HEK293T (cell line): ENCODE measurements around the gene ULBP2.

ENCODE experiments used
- CTCF ChIA-PET: fragments of 350-600 bp; formaldehyde crosslinking; extraction: SDS; loops from one replicate; lab custom pipeline; 2021; ENCODE audit warnings: antibody characterized with exemption, inconsistent platforms; lab: Yijun Ruan, JAX
- POLR2A ChIA-PET: fragments of 350-600 bp; formaldehyde crosslinking; extraction: SDS; loops from one replicate; lab custom pipeline; 2020; ENCODE audit warnings: antibody characterized with exemption, inconsistent platforms; lab: Yijun Ruan, JAX
- DNase-seq: peaks from one replicate; pipeline ENCODE4 v3.0.0; 2012; ENCODE audit warnings: mixed read lengths; ENCODE audit errors: extremely low spot score
- ARNT ChIP-seq: fragments of 450-650 bp; IDR thresholded peaks from 2 replicates; pipeline ENCODE4 v1.6.1; 2017; ENCODE audit warnings: mild to moderate bottlenecking
- BHLHE40 ChIP-seq: fragments of 450-650 bp; IDR thresholded peaks from 2 replicates; pipeline ENCODE4 v1.6.1; 2016; ENCODE audit warnings: mild to moderate bottlenecking, moderate library complexity, borderline replicate concordance
- CTBP1 ChIP-seq: fragments of 450-650 bp; IDR thresholded peaks from 2 replicates; pipeline ENCODE4 v1.6.1; 2016; ENCODE audit warnings: borderline replicate concordance
- ELF4 ChIP-seq: fragments of 450-650 bp; IDR thresholded peaks from 2 replicates; pipeline ENCODE4 v1.6.1; 2017; ENCODE audit warnings: antibody characterized with exemption
- FOXA1 ChIP-seq: fragments of 450-650 bp; IDR thresholded peaks from 2 replicates; pipeline ENCODE4 v1.6.1; 2016; ENCODE audit warnings: mild to moderate bottlenecking
- FOXK2 ChIP-seq: fragments of 450-650 bp; IDR thresholded peaks from 2 replicates; pipeline ENCODE4 v1.6.1; 2016; ENCODE audit warnings: mild to moderate bottlenecking
- FOXM1 ChIP-seq: fragments of 450-650 bp; IDR thresholded peaks from 2 replicates; pipeline ENCODE4 v1.6.1; 2017; ENCODE audit warnings: mild to moderate bottlenecking, borderline replicate concordance
- HDGF ChIP-seq: fragments of 450-650 bp; IDR thresholded peaks from 2 replicates; pipeline ENCODE4 v1.6.1; 2017; ENCODE audit warnings: antibody characterized with exemption, borderline replicate concordance
- L3MBTL2 ChIP-seq: fragments of 450-650 bp; conservative IDR thresholded peaks from 2 replicates; pipeline ENCODE4 v1.6.1; 2016; ENCODE audit warnings: mild to moderate bottlenecking
- LEF1 ChIP-seq: fragments of 450-650 bp; IDR thresholded peaks from 2 replicates; pipeline ENCODE4 v1.6.1; 2017; ENCODE audit warnings: mild to moderate bottlenecking, borderline replicate concordance
- NFRKB ChIP-seq: fragments of 450-650 bp; IDR thresholded peaks from 2 replicates; pipeline ENCODE4 v1.6.1; 2016; ENCODE audit warnings: mild to moderate bottlenecking, moderate library complexity
- SP1 ChIP-seq: fragments of 450-650 bp; IDR thresholded peaks from 2 replicates; pipeline ENCODE4 v1.6.1; 2017
- SUZ12 ChIP-seq: fragments of 450-650 bp; IDR thresholded peaks from 2 replicates; pipeline ENCODE4 v1.6.1; 2016; ENCODE audit warnings: mild to moderate bottlenecking
- TARDBP ChIP-seq: fragments of 450-650 bp; IDR thresholded peaks from 2 replicates; pipeline ENCODE4 v1.6.1; 2016
- ZNF384 ChIP-seq: fragments of 450-650 bp; IDR thresholded peaks from 2 replicates; pipeline ENCODE4 v1.6.1; 2016
- TF ChIP-seq, protein P1 (sequence below): fragments of 450-650 bp; IDR thresholded peaks from 2 replicates; pipeline ENCODE4 v1.6.1; 2016

The ULBP2 gene

DNA sequence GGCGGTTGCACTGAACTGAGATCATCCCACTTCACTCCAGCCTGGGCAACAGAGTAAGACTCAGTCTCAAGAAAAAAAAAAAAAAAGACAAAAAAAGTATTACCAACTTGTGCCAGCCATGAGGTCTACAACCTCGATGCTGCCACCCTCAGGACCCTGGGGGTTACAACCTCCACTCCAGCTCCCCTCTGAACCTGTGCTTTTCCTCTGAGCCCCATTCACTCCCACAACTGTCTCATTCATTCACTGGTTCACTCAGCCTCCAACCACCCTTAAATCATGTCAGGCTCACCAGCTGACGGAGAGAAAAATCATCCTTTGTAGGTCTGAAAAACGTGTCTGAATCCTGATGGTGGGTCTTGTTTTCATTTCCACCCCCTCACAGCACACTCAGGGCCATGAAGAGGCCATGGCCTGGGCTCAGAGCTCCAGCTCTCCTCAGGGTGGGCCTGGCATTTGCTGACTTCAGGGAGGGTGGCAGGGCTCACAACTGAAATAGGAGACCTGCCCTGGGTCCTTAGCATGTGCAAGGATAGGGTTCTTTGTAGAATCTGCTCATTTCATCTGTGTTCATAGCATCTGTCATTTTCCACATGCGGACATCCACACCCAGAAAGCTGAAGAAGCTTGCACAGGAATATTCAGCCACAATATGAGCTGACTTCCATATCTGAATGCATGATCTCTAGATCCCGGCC, 20.1 kb downstream of the ULBP2 start:
- TF ChIP-seq BHLHE40 = no peak
- no peak for TF ChIP-seq L3MBTL2
- peak; percentile 89 for TF ChIP-seq ZNF384
- ChIA-PET POLR2A (no interaction called here), CTCF (interaction anchor here (0.6 to 1.3 kb wide), 6 partner anchors 9 to 935 kb away, joined by 3 to 6 read pairs (median 4); no protein-coding TSS in a partner anchor)
- DNase-seq = peak; percentile 39

DNA sequence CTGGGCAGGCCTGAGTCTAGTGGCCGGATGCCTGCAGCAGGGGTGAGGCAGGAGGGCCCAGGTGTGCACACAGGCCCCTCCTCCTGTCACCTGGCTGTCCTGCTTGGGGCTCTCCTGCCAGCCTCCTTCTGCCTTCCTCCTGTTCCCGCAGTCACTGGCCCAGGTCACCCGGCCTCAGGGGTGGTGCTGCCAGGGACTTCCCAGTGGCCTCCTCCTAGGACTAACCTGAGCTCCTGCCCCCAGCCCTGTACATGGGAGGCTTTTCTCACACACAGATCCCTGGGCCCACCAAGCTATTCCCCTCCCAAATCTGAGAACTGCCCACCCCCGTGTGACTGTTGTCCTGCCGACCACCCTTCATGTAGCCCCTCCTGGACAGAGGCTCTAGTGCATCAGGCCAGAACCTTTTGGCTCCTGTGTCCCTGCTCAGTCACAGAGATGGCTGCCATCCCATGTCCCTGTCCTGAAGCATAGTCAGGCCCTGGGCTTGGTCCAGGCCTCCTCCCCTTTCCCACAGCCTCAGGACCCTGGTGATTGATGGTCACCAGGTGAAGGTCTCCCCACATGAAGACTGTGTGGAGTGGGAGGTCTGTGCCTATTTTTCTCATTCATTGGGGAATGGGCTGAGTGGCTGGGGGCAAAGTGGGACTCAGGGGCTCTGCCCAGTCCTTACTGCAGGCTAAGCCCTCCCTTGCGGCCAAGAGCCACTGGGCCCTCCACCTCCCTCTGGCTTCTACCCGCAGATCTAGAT, 20.8 kb downstream of the ULBP2 start:
- DNase-seq = no peak
- POLR2A ChIA-PET = no interaction called here
- no peak for TF ChIP-seq CTBP1
- TF ChIP-seq LEF1 = no peak
- TF ChIP-seq L3MBTL2 = no peak
- no peak for TF ChIP-seq FOXM1
- TF ChIP-seq ELF4 = no peak
- no peak for TF ChIP-seq NFRKB
- TF ChIP-seq, protein P1, sequence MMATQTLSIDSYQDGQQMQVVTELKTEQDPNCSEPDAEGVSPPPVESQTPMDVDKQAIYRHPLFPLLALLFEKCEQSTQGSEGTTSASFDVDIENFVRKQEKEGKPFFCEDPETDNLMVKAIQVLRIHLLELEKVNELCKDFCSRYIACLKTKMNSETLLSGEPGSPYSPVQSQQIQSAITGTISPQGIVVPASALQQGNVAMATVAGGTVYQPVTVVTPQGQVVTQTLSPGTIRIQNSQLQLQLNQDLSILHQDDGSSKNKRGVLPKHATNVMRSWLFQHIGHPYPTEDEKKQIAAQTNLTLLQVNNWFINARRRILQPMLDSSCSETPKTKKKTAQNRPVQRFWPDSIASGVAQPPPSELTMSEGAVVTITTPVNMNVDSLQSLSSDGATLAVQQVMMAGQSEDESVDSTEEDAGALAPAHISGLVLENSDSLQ = no peak
- TF ChIP-seq BHLHE40 = no peak
- no peak for TF ChIP-seq ARNT
- no peak for TF ChIP-seq FOXK2
- CTCF ChIA-PET = interaction anchor here (0.6 to 1.3 kb wide), 3 partner anchors 10 to 936 kb away, joined by 3 to 5 read pairs (median 4); no protein-coding TSS in a partner anchor

DNA sequence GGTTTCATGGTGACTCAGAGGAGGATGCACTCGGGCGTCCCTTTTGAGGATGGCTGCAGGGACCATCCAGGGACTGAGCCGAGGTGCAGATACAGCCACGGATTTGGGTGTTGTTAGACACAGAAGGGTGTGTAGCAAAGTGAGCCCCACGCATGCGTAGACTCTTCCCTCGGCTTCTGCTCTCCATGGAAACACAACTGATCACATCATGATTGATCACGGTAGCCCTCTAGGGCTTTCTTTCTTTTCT, 21.3 kb downstream of the ULBP2 start:
- ChIA-PET CTCF (no interaction called here), POLR2A (no interaction called here)
- peak; percentile 33 for DNase-seq
- TF ChIP-seq SUZ12 (no peak), HDGF (no peak), L3MBTL2 (no peak), FOXA1 (no peak), ARNT (no peak), FOXK2 (no peak), NFRKB (no peak), TARDBP (no peak), CTBP1 (no peak), FOXM1 (no peak), SP1 (no peak), ZNF384 (no peak), BHLHE40 (no peak), LEF1 (no peak)

DNA sequence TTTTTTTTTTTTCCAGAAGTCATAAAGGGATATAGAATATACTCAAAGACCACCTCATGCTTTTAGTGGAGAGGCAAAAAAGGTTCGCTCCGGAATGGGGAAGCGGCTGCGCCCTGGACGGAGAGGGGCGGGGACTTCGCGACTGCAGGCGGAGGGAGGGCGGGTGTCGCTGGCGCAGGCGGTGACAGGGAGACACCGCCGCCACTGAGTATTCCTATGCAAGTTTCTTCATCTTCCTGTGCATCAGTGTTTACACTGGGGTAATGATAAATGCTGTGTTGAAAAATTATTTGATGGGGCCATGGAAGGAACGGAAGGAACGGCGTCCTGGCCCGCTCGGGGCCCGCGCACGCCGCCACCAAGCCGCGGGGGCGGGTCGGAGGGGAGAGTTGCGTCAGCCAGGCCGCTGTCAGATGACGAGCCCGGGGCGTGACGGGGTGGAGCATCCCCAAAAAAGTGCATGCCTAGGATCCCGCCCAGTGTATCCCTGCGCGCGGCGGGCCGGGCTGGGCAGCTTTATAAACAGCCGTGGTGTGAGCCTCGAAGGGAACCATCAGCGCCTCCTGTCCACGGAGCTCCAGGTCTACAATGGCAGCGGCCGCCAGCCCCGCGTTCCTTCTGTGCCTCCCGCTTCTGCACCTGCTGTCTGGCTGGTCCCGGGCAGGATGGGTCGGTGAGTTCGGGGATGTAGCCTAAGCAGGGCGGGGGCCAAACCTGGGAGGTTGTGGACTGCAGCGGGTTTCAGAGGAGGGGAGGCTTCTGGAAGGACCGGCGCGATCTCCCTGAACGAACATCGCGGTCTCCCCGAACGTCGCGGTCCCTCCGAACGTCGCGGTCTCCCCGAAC, 21.9 kb downstream of the ULBP2 start, which contains the start of gene ULBP1:
Gene ULBP1, plus strand, starts transcription at position 482 of the 846 bp plus-strand sequence. Its CDS starts 107 bp downstream, at position 589.
- ChIA-PET POLR2A (interaction anchor here (1.1 kb wide), 1 partner anchor 26 kb away, joined by 6 read pairs; no protein-coding TSS in a partner anchor), CTCF (interaction anchor here (0.7 to 1.0 kb wide), 2 partner anchors 44 to 112 kb away, joined by 3 read pairs; no protein-coding TSS in a partner anchor)
- TF ChIP-seq SP1 (no peak), ARNT (peak; percentile 85), ELF4 (no peak), ZNF384 (no peak), FOXK2 (no peak), CTBP1 (no peak), BHLHE40 (no peak), FOXA1 (no peak), TARDBP (no peak), HDGF (no peak), LEF1 (no peak), L3MBTL2 (peak; percentile 93), SUZ12 (no peak), FOXM1 (no peak), NFRKB (no peak)
- TF ChIP-seq, protein P1 = peak; percentile 94
- DNase-seq = peak; percentile 76

DNA sequence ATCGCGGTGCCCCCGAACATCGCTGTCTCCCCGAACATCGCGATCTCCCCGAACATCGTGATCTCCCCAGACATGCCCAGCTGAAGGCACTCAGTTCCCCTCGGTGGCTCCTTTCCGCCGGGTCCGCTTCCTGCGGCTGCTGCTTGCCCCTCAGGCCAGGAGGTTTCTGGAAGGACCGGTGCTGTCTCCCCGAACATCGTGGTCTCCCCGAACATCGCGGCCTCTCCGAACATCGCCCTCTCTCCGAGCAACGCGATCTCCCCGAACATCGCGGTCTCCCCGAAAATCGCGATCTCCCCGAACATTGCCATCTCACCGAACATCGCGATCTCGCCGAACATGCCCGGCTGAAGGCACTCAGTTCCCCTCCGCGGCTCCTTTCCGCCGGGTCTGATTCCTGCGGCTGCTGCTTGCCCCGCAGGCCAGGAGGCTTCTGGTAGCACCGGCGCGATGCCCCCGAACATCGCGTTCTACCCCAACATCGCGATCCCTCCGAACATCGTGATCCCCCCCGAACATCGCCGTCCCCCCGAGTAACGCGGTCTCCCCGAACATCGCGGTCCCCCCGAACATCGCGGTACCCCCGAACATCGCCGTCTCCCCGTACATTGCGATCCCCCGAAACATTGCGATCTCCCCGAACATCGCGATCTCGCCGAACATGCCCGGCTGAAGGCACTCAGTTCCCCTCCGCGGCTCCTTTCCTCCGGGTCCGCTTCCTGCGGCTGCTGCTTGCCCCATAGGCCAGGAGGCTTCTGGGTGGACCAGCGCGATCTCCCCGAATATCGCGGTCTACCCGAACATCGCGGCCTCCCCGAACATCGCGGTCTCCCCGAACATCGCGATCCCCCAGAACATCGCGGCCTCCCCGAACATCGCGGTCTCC, 22.7 kb downstream of the ULBP2 start:
- CTCF ChIA-PET = interaction anchor here (1.0 kb wide), 1 partner anchor 43 kb away, joined by 3 read pairs; no protein-coding TSS in a partner anchor
- no peak for DNase-seq
- TF ChIP-seq SP1 = no peak
- TF ChIP-seq ELF4 = no peak
- no peak for TF ChIP-seq NFRKB
- POLR2A ChIA-PET = interaction anchor here (0.7 to 1.1 kb wide), 2 partner anchors 10 to 25 kb away, joined by 3 to 6 read pairs; no protein-coding TSS in a partner anchor
